HEK293T (cell line): Measurements from ENCODE around the gene ARL5A.

Source experiments
- ELF4 ChIP-seq: fragments of 450-650 bp; IDR thresholded peaks from 2 replicates; pipeline ENCODE4 v1.6.1; 2017; ENCODE audit warnings: antibody characterized with exemption
- SUZ12 ChIP-seq: fragments of 450-650 bp; IDR thresholded peaks from 2 replicates; pipeline ENCODE4 v1.6.1; 2016; ENCODE audit warnings: mild to moderate bottlenecking

DNA sequence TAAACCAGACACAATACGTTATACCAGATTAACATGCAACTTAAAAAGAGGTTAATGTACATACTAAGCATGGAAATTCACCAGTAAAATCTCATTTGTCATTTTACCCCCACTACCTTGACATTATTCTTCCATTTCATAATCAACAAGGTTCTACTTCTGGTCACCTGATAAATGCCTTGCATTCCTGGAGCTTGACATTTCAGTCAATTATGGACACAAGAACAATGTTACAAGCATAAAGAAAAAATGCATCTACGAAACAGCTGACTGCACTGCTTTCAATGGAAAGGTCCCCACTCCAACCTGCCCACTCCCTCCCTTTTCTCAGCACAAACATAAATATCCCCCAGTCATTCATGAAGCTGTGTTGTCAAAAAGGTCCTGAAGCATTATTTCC lies 31.4 kb downstream of the ARL5A start:
- TF ChIP-seq ELF4 (no peak), SUZ12 (no peak)
